ENCODE data around the gene CHRM5.

DNA sequence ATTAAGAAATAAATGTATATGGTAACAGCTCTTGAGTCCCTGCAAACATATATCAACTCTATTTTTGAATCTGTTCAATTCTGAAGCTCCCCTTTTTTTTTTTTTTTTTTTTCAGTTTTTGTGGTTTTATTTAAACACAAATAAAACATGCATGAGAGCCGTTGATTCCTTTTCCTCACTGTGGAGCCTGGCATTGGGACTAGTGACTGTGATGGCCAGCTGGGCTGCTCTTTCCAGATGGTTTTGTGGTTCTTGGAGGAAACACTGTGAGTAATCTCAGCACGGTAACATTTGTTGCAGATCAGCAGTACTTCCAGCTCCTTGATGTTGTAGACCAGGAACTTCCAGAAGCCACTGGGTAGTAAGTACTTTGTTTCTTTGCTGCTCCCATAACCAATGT is 117.4 kb downstream of the CHRM5 start:
- TF ChIP-seq, protein P1, sequence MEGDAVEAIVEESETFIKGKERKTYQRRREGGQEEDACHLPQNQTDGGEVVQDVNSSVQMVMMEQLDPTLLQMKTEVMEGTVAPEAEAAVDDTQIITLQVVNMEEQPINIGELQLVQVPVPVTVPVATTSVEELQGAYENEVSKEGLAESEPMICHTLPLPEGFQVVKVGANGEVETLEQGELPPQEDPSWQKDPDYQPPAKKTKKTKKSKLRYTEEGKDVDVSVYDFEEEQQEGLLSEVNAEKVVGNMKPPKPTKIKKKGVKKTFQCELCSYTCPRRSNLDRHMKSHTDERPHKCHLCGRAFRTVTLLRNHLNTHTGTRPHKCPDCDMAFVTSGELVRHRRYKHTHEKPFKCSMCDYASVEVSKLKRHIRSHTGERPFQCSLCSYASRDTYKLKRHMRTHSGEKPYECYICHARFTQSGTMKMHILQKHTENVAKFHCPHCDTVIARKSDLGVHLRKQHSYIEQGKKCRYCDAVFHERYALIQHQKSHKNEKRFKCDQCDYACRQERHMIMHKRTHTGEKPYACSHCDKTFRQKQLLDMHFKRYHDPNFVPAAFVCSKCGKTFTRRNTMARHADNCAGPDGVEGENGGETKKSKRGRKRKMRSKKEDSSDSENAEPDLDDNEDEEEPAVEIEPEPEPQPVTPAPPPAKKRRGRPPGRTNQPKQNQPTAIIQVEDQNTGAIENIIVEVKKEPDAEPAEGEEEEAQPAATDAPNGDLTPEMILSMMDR (IDR thresholded peaks at IDR 0.05) = no peak
- no peak for TF ChIP-seq POLR2A (IDR thresholded peaks at IDR 0.05)
